HG03095 (cell line): ENCODE measurements around the gene CEP85L.
"Not testable (repeated sequence)": the region's sequence is repeated elsewhere in the genome, so short reads cannot be mapped to it uniquely, and the experiment has no call there.

Experiments
- ATAC-seq: cut with Tn5 transposase; IDR thresholded peaks from one replicate; pipeline ENCODE4 v1.9.1; 2021; ENCODE audit warnings: moderate library complexity; ENCODE audit not compliant: unreplicated experiment

The CEP85L gene

DNA sequence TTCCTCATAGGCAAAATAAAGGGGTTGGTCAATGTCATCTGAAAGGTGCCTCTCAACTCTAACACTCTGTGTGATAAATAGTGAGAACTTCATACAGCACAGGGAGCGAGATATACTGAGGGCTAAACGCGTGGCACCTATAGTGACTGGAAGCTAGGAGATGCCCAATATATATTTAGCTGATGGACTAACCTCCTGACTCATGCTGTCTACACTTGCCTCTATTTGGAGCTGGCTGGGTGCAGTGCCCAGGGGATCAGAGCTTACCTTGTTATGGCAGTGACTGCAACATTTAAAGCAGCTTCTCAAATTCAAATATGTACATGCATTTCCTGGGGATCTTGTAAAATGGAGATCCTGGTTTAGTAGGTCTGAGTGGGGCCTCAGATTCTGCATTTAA lies 214.9 kb downstream of the CEP85L start:
- no peak for ATAC-seq

DNA sequence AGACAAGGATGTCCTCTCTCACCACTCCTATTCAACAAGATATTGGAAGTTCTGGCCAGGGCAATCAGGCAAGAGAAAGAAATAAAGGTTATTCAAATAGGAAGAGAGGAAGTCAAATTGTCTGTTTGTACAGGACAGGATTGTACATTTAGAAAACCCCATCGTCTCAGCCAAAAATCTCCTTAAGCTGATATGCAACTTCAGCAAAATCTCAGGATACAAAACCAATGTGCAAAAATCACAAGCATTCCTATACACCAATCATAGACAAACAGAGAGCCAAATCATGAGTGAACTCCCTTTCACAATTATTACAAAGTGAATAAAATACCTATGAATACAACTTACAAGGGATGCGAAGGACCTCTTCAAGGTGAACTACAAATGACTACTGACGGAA lies 217.2 kb downstream of the CEP85L start:
- ATAC-seq = not testable (repeated sequence)

DNA sequence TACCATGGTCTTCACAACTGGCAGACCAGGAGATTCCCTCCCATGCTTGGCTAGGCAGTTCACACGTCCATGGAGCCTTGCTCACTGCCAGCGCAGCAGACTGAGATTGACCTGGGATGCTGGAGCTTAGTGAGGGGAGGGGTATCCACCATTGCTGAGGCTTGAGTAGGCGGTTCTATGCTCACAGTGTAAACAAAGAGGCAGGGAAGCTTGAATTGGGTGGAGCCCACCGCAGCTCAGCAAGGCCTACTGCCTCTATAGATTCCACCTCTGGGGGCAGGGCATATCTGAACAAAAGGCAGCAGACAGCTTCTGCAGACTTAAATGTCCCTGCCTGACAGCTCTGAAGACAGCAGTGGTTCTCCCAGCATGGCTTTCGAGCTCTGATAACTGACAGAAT lies 230.1 kb downstream of the CEP85L start:
- not testable (repeated sequence) for ATAC-seq

DNA sequence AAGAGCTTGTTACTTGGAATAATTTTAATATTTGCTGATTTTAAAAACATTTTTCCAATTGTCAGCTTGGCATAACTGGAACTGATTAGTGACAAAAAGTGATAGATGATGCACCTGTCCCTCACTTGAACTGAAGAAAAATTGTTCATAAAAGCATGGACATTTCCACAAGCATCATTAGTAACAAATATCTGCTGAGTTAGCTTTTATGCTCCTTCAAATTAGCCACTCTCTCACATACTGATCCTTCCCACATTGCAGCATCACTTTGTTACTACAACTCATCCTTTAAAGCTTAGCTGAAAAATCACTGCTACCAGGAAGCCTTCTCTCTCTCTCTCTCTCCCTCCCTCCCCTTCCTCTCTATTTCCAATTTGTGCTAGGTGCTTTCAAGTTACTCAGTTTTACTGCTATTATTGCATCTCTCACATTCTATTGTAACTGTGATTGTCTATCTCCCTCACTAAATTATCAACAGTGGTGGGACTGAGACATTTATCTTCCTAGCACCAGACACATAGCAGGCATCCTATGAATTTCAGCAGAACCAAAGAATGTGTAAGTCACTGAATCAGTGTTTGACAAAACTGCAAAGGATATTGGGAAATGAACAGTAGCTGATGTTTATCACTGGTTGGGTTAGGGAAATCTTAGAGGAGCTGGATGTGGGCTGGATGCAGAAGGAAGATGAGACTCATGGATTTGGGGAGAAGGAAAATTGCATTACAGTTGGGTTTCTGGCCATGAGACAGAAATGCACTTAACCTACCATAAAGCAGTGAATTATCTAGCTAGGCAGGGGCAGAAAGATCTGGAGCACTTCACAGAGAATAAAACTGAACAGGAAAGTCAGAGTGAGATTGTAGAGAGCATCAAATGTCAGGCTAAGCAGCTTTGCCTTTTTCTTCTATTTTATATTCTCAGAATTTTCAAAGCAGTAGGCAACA lies 231.7 kb downstream of the CEP85L start:
- ATAC-seq = no peak
